Measurements from ENCODE around the gene ITPA.

DNA sequence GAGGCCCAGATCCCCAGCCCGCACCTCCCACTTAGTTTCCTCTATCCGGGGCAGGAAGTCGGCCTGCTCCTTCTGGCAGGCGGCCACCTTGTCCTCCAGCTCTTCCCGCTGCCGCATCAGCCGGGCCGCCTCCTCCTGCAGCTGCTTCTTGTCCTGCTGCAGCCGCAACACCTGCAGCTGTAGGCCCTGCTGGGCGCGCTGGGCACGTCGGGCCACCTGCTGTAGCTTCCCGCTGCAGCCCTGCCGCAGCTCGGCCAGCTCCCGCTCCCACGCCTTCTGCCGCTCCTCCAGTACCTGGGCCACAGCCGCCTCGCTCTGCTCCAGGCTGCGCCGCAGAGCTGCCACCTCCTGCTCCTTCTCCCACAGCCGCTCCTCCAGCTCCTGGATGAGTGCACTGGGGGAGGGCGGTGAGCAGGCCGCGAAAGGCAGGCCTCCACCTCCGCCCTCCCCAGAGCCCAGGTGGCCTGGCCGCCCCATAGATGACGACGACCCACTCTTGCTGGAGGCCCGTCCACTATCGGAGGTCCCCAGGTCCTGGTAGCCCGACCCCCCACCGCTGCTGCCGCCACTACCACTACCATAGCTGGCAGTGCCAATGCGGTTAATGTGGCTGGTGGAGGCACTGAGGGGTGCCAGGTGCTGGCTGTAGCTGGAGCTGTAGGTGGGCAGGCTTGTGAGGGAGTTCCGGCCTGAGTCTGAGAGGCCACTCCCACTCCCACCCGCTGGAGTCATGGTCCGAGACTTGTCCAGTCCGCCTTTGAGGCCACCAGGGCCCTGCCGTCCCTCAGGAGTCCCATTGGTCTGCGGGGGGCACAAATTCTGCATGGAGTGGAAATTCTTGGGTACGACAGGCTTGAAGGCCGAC is 43.6 kb upstream of the ITPA start:
- TF ChIP-seq, protein P1, sequence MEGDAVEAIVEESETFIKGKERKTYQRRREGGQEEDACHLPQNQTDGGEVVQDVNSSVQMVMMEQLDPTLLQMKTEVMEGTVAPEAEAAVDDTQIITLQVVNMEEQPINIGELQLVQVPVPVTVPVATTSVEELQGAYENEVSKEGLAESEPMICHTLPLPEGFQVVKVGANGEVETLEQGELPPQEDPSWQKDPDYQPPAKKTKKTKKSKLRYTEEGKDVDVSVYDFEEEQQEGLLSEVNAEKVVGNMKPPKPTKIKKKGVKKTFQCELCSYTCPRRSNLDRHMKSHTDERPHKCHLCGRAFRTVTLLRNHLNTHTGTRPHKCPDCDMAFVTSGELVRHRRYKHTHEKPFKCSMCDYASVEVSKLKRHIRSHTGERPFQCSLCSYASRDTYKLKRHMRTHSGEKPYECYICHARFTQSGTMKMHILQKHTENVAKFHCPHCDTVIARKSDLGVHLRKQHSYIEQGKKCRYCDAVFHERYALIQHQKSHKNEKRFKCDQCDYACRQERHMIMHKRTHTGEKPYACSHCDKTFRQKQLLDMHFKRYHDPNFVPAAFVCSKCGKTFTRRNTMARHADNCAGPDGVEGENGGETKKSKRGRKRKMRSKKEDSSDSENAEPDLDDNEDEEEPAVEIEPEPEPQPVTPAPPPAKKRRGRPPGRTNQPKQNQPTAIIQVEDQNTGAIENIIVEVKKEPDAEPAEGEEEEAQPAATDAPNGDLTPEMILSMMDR (IDR thresholded peaks at IDR 0.05) = no peak
- TF ChIP-seq POLR2A (IDR thresholded peaks at IDR 0.05) = no peak

All from heart left ventricle (tissue), 13 donors.